Left lobe of liver (tissue), 2 donors: ENCODE data around the gene LFNG. TPM values are rescaled to one million over a fixed set of nuclear protein-coding genes. Genes with fewer than 3 reads are reported as not detected.

Experiments
- ATAC-seq: fragments of 200-7000 bp; cut with Tn5 transposase; one replicate; pipeline ENCODE4 v1.9.1; 2020; ENCODE audit warnings: mild to moderate bottlenecking, moderate library complexity
- DNase-seq: peaks from one replicate; pipeline ENCODE4 v3.0.0-alpha.2; 2020; ENCODE audit warnings: low spot score
- total RNA-seq: library from RNA; stranded (reverse); gene quantifications from one replicate; pipeline ENCODE4 v1.2.1, GENCODE V29; 2021
- donor health status: DM: no; HTN: no; CAD: no; lungs with moderate emphysema.
- donor health status: DM: no; HTN: yes; CAD: no.

Gene LFNG
- total RNA-seq = 1.2 TPM

- peak; percentile 93 for ATAC-seq
- DNase-seq = peak; percentile 88
These were observed at the start of gene LFNG for GRCh38 chr7:2519119-2519930. TSS of gene LFNG (plus strand) at chr7:2519774. CDS start at chr7:2519862, 88 bp downstream.

GRCh38 chr7:2470204-2471021, 49.2 kb upstream of the LFNG start:
- no peak for DNase-seq

GRCh38 chr7:2471022-2471329, 48.6 kb upstream of the LFNG start:
- DNase-seq = no peak
- ATAC-seq = no peak

More at GRCh38 chr7:2470204-2471021, 49.2 kb upstream of the LFNG start:
- ATAC-seq = no peak

- ATAC-seq = no peak
- DNase-seq = no peak
These were observed 48.2 kb upstream of the LFNG start for GRCh38 chr7:2471396-2471795.

DNA sequence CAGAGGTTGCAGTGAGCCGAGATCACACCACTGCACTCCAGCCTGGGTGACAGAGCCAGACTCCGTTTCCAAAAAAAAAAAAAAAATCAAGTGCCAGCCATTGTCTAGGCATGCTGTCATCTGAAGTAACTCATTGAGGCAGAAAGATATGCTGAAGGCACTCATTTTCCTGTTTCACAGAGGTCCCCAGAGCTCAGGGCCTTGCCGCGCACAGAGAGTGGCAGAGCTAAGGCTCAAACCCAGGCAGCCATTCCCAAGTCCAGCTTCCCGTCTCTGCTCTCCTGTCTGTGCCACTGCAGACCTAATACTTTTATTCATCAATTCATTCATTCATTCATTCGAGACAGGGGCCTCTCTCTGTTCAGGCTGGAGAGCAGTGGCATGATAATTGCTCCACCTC, 46.8 kb upstream of the LFNG start:
- DNase-seq (no peak), ATAC-seq (no peak)

DNA sequence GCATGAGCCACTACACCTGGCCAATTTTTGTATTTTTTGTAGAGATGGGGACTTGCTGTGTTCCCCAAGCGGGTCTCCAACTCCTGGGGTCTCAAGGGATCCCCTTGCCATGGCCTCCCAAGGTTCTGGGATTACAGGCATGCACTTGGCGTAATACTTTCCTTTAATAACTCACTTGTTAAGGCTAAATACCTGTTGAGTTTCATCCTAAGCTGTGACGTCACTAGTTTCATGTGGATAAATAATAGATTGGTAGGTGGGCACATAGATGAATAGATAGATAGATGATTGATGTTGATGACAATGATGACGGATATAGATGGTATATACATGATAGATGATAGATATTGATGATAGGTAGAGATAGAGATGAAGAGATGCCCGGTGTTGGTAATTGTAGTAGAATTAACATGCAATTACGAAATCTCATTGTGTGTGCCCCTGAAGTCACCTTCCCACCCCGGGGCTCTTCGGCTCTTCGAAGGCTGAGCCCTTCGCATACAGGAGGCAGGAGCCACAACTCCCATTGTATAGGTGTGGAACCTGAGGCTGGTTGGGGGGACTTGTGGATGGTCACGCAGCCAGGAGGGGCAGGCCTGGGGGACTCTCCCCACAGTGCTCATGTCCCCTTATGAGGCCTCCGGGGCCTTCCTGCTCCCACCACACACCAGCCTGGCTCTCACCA, 45.9 kb upstream of the LFNG start:
- no peak for ATAC-seq
- DNase-seq = no peak

- no peak for ATAC-seq
- no peak for DNase-seq
These were observed 45.4 kb upstream of the LFNG start for GRCh38 chr7:2474224-2474623.

- no peak for ATAC-seq
- no peak for DNase-seq
These were observed 44.5 kb upstream of the LFNG start for GRCh38 chr7:2474813-2475677.

DNA sequence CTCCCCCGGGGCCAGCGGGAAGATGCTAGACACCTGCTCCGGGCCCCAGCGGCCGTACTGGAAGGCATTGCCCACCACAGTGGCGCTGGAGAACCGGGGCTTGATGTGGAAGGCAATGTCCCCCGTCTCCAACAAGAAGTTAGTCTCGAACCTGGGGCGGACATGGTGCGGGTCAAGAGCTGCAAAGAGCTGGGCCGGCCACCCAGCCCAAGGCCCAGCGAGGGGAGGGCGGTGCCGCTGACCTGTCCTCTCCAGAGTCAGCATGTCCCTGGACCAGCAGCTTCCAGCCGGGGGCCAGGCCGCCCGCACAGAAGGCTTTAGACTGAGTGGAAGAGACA, 43.9 kb upstream of the LFNG start:
- DNase-seq (no peak), ATAC-seq (no peak)

GRCh38 chr7:2476298-2476697, 43.3 kb upstream of the LFNG start, which contains the start of gene GRIFIN:
TSS of gene GRIFIN (minus strand) at chr7:2476398. CDS start at chr7:2476383, 15 bp downstream.
- ATAC-seq (no peak), DNase-seq (no peak)

- DNase-seq (no peak), ATAC-seq (no peak)
These were observed 42.7 kb upstream of the LFNG start for GRCh38 chr7:2476776-2477446.

DNA sequence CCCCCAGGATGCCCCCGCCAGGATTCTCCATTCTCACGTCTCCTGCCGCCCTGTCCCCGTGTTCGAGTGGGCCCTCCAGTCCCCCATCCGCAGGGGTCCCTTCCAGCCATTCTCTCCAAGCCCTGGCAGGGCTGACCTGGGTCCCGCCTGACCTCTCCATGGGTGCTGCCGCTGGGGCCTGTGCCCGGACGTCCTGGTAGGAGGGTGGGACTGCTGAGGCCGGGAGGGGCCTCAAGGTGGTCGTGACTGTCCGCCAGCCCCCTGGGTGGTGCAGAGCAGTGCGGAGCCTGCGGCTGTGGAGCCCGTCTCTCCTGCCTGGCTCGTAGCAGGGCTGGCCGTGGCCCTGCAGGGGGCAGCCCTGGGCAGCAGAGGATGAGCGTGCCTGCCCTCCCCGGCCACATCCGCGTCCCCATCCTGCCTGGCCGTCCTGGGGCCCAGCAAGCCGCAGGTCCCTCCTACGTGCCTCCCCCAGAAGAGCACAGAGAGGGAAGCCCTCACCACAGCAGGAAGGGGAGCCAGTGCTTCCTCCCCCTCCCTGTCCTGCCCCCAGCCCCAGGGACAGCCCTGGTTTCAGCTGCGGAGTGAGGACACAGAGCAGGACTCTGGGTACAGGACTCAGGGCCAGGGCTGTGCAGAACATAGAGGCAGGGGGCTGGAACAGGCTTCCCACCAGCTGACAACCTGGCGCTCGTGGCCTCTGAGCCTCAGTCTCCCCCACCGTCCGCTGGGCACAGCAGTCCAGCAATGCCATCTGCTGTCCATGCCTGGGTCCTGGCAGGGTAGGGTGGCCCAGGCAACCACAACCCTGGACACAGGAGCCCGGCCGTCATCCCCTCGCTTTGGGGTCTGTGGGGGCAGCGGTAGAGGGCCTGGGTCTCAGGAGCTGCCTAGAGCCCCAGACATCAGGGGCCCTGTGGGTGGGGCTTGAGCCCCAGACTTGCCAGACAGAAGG, 41.9 kb upstream of the LFNG start:
- peak; percentile 79 for ATAC-seq
- peak; percentile 56 for DNase-seq

GRCh38 chr7:2478399-2478785, 41.2 kb upstream of the LFNG start:
- peak; percentile 81 for ATAC-seq
- DNase-seq = peak; percentile 72

GRCh38 chr7:2478800-2479199, 40.8 kb upstream of the LFNG start:
- ATAC-seq (peak; percentile 45), DNase-seq (no peak)

- no peak for DNase-seq
These were observed 40.1 kb upstream of the LFNG start for GRCh38 chr7:2479276-2480069.

DNA sequence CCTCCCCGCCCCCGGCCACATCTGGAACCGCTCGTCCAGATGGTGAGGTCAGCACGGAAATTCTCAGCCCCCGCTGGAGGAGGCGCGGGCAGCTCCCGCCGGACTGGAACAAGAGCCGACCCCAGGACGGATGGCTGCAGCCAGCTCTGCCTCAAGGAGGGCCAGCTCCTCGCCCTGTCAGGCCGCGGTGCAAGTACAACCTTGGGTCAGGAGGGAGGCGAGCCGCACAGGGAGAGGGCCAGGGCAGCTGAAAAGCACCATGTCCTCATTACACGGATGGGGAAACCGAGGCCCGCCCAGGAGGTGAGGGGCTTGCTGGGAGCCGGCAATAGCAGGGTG, 39.5 kb upstream of the LFNG start:
- ATAC-seq (no peak), DNase-seq (peak; percentile 42)

More at GRCh38 chr7:2479276-2480069, 40.1 kb upstream of the LFNG start:
- no peak for ATAC-seq

GRCh38 chr7:2481195-2481594, 38.4 kb upstream of the LFNG start:
- DNase-seq = no peak
- ATAC-seq = no peak

DNA sequence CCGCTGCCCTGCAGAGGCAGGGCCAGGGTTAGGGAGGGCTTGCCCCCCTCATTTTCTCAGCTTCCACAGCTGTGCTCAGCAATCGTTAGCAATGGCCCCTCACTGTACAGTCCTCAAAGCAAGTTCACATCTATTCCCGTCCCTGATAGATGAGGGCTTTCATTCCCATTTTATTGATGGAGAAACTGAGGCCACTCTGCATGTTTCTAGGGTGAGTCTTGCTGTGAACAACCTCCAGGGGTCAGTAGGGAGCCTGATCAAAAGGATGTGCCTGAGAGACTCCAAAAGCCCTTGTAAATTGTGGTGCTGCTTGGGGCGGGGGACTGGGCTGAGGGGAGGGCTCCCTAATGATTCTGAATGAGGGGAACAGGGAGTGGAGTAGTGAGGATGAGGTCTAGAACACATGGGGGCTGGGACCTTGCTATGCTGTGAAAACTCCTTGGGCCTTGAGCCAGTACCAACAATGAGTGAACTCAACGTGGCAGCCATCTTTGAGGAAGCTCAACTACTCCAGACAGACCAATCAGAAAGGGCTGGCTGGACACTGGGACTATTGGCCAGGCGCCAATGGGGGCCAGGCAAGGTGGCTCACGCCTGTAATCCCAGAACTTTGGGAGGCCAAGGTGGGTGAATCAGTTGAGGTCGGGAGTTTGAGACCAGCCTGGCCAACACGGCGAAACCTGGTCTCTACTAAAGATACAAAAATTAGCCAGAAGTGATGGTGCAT, 36.7 kb upstream of the LFNG start:
- no peak for DNase-seq

More for the DNA sequence above, 36.7 kb upstream of the LFNG start:
- ATAC-seq = no peak
